Ovary (tissue), 3 donors: ENCODE results near the gene GNL3.

Experiments
- CTCF ChIP-seq, 3 donors: fragments of 450-650 bp in 2 of 3; fragments of 200-600 bp in 1 of 3; IDR thresholded peaks; one replicate each; pipeline versions ENCODE4 v1.5.1 to v1.8.0; 2016 to 2022; ENCODE audit warnings: antibody characterized with exemption in 3 of 3, mild to moderate bottlenecking in 1 of 3
- EP300 ChIP-seq: sonication (generic); formaldehyde crosslinking; IDR thresholded peaks from one replicate; pipeline ENCODE4 v1.6.1; 2017; ENCODE audit warnings: antibody characterized with exemption
- POLR2A ChIP-seq: fragments of 450-650 bp; IDR thresholded peaks from one replicate; pipeline ENCODE4 v1.6.1; 2017; ENCODE audit warnings: antibody characterized with exemption, mild to moderate bottlenecking, moderate library complexity
- donor health status: DM: no; HTN: no; CAD: no.

- TF ChIP-seq CTCF (IDR thresholded peaks at IDR 0.05) (no peak), POLR2A (no peak), EP300 (no peak)
Observed at GRCh38 chr3:52719618-52720017, 33.8 kb downstream of the GNL3 start.
